NB4 (cell line): ENCODE data around the gene ZFYVE28.

Source experiments
- MYC ChIP-seq: IDR thresholded peaks from 2 replicates; pipeline ENCODE4 v1.6.1; 2011; ENCODE audit warnings: low read depth, low read length
- POLR2A ChIP-seq: IDR thresholded peaks from 2 replicates; pipeline ENCODE4 v1.6.1; 2011; ENCODE audit warnings: mild to moderate bottlenecking; ENCODE audit not compliant: insufficient read length; ENCODE audit errors: extremely low read depth
- TF ChIP-seq, protein P1 (sequence below): IDR thresholded peaks from one replicate; pipeline ENCODE4 v1.5.1; 2012; ENCODE audit warnings: low read depth, low read length

DNA sequence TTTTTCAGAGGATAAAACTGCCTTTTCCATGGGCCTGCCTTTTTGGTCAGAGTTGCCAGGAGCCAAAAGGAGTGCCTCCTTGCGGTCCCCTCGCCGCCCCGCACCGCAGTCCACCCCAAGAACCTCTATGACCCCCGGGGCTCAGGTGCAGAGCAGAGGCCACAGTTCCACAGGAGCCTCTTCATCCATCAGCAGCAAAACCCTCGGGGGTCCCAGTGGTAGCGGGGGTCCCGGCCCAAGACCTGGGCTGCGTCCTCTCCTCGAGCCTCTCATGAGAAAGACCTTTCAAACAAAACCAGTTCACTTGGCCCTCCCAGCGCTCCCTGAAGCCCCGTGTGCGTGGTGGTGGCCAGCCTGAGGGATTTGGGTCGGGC is 16.8 kb downstream of the ZFYVE28 start:
- TF ChIP-seq, protein P1, sequence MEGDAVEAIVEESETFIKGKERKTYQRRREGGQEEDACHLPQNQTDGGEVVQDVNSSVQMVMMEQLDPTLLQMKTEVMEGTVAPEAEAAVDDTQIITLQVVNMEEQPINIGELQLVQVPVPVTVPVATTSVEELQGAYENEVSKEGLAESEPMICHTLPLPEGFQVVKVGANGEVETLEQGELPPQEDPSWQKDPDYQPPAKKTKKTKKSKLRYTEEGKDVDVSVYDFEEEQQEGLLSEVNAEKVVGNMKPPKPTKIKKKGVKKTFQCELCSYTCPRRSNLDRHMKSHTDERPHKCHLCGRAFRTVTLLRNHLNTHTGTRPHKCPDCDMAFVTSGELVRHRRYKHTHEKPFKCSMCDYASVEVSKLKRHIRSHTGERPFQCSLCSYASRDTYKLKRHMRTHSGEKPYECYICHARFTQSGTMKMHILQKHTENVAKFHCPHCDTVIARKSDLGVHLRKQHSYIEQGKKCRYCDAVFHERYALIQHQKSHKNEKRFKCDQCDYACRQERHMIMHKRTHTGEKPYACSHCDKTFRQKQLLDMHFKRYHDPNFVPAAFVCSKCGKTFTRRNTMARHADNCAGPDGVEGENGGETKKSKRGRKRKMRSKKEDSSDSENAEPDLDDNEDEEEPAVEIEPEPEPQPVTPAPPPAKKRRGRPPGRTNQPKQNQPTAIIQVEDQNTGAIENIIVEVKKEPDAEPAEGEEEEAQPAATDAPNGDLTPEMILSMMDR: no peak
- TF ChIP-seq POLR2A (no peak), MYC (no peak)
